GM19238 (cell line): Measurements from ENCODE around the gene RECQL.
"Not testable (repeated sequence)": the region's sequence is repeated elsewhere in the genome, so short reads cannot be mapped to it uniquely, and the experiment has no call there.

Source experiments
- DNase-seq: peaks from one replicate; pipeline ENCODE4 v3.0.0; 2011; ENCODE audit warnings: low spot score; ENCODE audit not compliant: insufficient read length

RECQL gene

DNA sequence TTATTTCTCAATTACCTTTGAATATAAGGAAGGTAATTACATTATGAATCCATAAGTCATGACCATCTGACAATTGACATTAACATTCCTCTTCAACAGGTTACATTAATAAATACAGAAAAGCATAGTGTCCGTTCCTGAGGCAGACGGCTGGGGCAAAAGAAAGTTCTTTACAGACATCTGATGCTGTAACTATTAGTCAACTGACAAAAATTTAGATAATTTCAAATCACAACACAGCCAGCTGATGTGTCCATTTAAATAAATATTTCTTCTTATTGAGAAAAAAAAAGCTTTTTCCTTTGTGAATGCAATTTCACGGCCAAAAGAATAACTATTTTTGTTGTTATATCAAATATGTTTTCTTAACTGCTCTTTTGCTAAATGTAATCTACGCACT is 73.2 kb downstream of the RECQL start:
- DNase-seq = no peak

DNA sequence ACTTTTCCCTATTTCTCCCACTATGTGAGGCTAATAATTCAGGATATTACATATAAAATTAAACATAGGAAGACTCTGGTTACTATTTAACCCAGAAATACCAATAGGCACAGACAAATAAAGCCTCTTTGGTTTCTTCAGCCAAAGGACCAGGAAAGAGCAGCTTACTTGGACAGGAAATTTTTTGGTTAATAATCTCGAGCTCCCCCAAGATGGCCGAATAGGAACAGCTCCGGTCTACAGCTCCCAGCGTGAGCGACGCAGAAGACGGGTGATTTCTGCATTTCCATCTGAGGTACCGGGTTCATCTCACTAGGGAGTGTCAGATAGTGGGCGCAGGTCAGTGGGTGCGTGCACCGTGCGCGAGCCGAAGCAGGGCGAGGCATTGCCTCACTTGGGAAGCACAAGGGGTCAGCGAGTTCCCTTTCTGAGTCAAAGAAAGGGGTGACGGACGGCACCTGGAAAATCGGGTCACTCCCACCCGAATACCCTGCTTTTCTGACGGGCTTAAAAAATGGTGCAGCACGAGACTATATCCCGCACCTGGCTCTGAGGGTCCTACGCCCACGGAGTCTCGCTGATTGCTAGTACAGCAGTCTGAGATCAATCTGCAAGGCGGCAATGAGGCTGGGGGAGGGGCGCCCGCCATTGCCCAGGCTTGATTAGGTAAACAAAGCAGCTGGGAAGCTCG is 82.3 kb downstream of the RECQL start:
- not testable (repeated sequence) for DNase-seq
